GM23338 (cell line): Measurements from ENCODE around the gene PTPN13. TPM values are rescaled to one million over a fixed set of nuclear protein-coding genes. Genes with fewer than 3 reads are reported as not detected.

Source experiments
- ATAC-seq: fragments of 200-7000 bp; cut with Tn5 transposase; 3 replicates; pipeline ENCODE4 v1.9.1; 2020
- DNase-seq: peaks from one replicate; pipeline ENCODE4 v3.0.0-alpha.2; 2015; ENCODE audit warnings: low spot score
- H2AFZ ChIP-seq: fragments of 200-600 bp; sonication (generic); 2 replicates; pipeline ENCODE4 v1.8.0; 2016; ENCODE audit warnings: antibody characterized with exemption, mild to moderate bottlenecking, moderate library complexity
- H3F3A ChIP-seq: fragments of 200-600 bp; sonication (generic); replicated peaks from 2 replicates; pipeline ENCODE4 v1.8.0; 2017; ENCODE audit warnings: antibody characterized with exemption, mixed run types, low read depth
- H3K27ac ChIP-seq: fragments of 200-600 bp; sonication (generic); 2 replicates; pipeline ENCODE4 v1.6.1; 2016; ENCODE audit warnings: low read depth
- H3K27me3 ChIP-seq: fragments of 200-600 bp; sonication (generic); 2 replicates; pipeline ENCODE4 v1.8.0; 2016; ENCODE audit warnings: mild to moderate bottlenecking, mixed run types, moderate library complexity; ENCODE audit not compliant: insufficient read depth
- H3K36me3 ChIP-seq: fragments of 200-600 bp; sonication (generic); 2 replicates; pipeline ENCODE4 v1.8.0; 2016; ENCODE audit warnings: mild to moderate bottlenecking; ENCODE audit not compliant: insufficient read depth
- H3K4me1 ChIP-seq: fragments of 200-600 bp; sonication (generic); 2 replicates; pipeline ENCODE4 v1.8.0; 2016; ENCODE audit warnings: mild to moderate bottlenecking, moderate library complexity; ENCODE audit not compliant: insufficient read depth
- H3K4me2 ChIP-seq: fragments of 200-600 bp; sonication (generic); 2 replicates; pipeline ENCODE4 v1.7.1; 2017; ENCODE audit warnings: mixed run types
- H3K4me3 ChIP-seq: fragments of 200-600 bp; sonication (generic); 2 replicates; pipeline ENCODE4 v1.6.1; 2016; ENCODE audit warnings: mixed run types
- H3K79me2 ChIP-seq: fragments of 200-600 bp; sonication (generic); replicated peaks from 2 replicates; pipeline ENCODE4 v1.8.0; 2017; ENCODE audit warnings: mild to moderate bottlenecking; ENCODE audit not compliant: insufficient read depth
- H3K9me2 ChIP-seq: fragments of 200-600 bp; sonication (generic); 2 replicates; pipeline ENCODE4 v1.8.0; 2017; ENCODE audit not compliant: insufficient read depth
- H4K20me1 ChIP-seq: fragments of 200-600 bp; sonication (generic); replicated peaks from 2 replicates; pipeline ENCODE4 v1.8.0; 2017; ENCODE audit warnings: mild to moderate bottlenecking; ENCODE audit not compliant: insufficient read depth
- H3K27ac Mint-ChIP-seq: 2 replicates; pipeline ENCODE4 v1.8.0; 2020; ENCODE audit warnings: inconsistent platforms, mild to moderate bottlenecking, moderate library complexity, mixed read lengths
- H3K27me3 Mint-ChIP-seq: 3 replicates; pipeline ENCODE4 v1.8.0; 2022; ENCODE audit warnings: low read depth, mild to moderate bottlenecking, moderate library complexity, mixed read lengths, inconsistent platforms; ENCODE audit not compliant: insufficient read depth, poor library complexity
- H3K36me3 Mint-ChIP-seq: 3 replicates; pipeline ENCODE4 v1.8.0; 2021; ENCODE audit warnings: low read depth, mild to moderate bottlenecking, inconsistent platforms, moderate library complexity, mixed read lengths
- H3K4me1 Mint-ChIP-seq: 3 replicates; pipeline ENCODE4 v1.8.0; 2020; ENCODE audit warnings: mild to moderate bottlenecking, inconsistent platforms, mixed read lengths
- H3K4me3 Mint-ChIP-seq: 3 replicates; pipeline ENCODE4 v1.8.0; 2021; ENCODE audit warnings: moderate library complexity, mild to moderate bottlenecking, inconsistent platforms, mixed read lengths
- H3K9me3 Mint-ChIP-seq: 3 replicates; pipeline ENCODE4 v1.8.0; 2020; ENCODE audit warnings: moderate library complexity, mild to moderate bottlenecking, inconsistent platforms, mixed read lengths
- CREB1 ChIP-seq: fragments of 250-450 bp; sonication (Bioruptor Pico); IDR thresholded peaks from 2 replicates; pipeline ENCODE4 v1.5.0; 2020; ENCODE audit warnings: low read depth, mild to moderate bottlenecking, moderate library complexity
- ETS1 ChIP-seq: IDR thresholded peaks from 2 replicates; pipeline ENCODE4 v1.6.1; 2016; ENCODE audit warnings: antibody characterized with exemption
- NANOG ChIP-seq: IDR thresholded peaks from 2 replicates; pipeline ENCODE4 v1.6.1; 2016; ENCODE audit warnings: antibody characterized with exemption, borderline replicate concordance
- POLR2AphosphoS5 ChIP-seq: IDR thresholded peaks from 2 replicates; pipeline ENCODE4 v1.6.1; 2016; ENCODE audit warnings: antibody characterized with exemption, low read depth
- REST ChIP-seq: IDR thresholded peaks from one replicate; pipeline ENCODE4 v1.6.1; 2018; ENCODE audit warnings: antibody characterized with exemption; ENCODE audit not compliant: unreplicated experiment
- ZNF331 ChIP-seq: fragments of 250-450 bp; sonication (Bioruptor Pico); IDR thresholded peaks from 2 replicates; pipeline ENCODE4 v1.5.0; 2020; ENCODE audit warnings: low read depth, mild to moderate bottlenecking, moderate library complexity
- polyA plus RNA-seq: library from polyadenylated mRNA; unstranded; fragments of >200 nt; fragmentation: Nextera tagmentation; extraction: Ambion mirVana; gene quantifications from 2 replicates; pipeline ENCODE4 v1.2.1, GENCODE V29; 2016
- total RNA-seq: library from RNA; depleted of rRNA; stranded (reverse); fragments of >200 nt; shearing (Covaris generic); gene quantifications from 2 replicates; pipeline ENCODE4 v1.2.3, GENCODE V29; 2014

PTPN13 gene
- total and polyA plus RNA-seq, 2 experiments from 2014 or later = 12.6 to 49.9 TPM

- Histone ChIP-seq H3K9me2 (no peaks in the 10 kb centered on the region), H3K36me3 (no peaks in the 10 kb centered on the region), H3K79me2 (peaks cover 84% of the 10 kb centered on the region), H2AFZ (no peak overlapping the region), H3F3A (no peaks in the 10 kb centered on the region), H3K4me3 (no peak overlapping the region), H3K27ac (no peak overlapping the region), H3K27me3 (no peaks in the 10 kb centered on the region), H4K20me1 (peaks cover 5% of the 10 kb centered on the region; the same call in 1 of the 2 replicates), H3K4me1 (no peaks in the 10 kb centered on the region), H3K4me2 (no peak overlapping the region)
- TF ChIP-seq CREB1 (no peak), REST (no peak), NANOG (no peak), ETS1 (no peak), ZNF331 (CRISPR knock-in tag) (no peak)
- H3K36me3 Mint-ChIP-seq = peaks cover 7% of the 10 kb centered on the region; the same call in 2 of the 3 replicates
- H3K9me3 Mint-ChIP-seq = peaks cover 3% of the 10 kb centered on the region; the same call in 2 of the 3 replicates
- H3K27ac Mint-ChIP-seq = no peak overlapping the region
- no peak for DNase-seq
- no peak overlapping the region for H3K4me3 Mint-ChIP-seq
- no peak for ATAC-seq
- no peaks in the 10 kb centered on the region for H3K27me3 Mint-ChIP-seq
- peaks cover 8% of the 10 kb centered on the region; the same call in 2 of the 3 replicates for H3K4me1 Mint-ChIP-seq
These were observed 19.6 kb downstream of the PTPN13 start for GRCh38 chr4:86613734-86614133.

GRCh38 chr4:86614865-86615264, 20.8 kb downstream of the PTPN13 start:
- Histone ChIP-seq H3K36me3 (no peaks in the 10 kb centered on the region), H4K20me1 (peaks cover 5% of the 10 kb centered on the region; the same call in 1 of the 2 replicates), H3K4me3 (no peak overlapping the region), H3K27me3 (no peaks in the 10 kb centered on the region), H3K79me2 (peaks cover 84% of the 10 kb centered on the region), H3K9me2 (no peaks in the 10 kb centered on the region), H3K27ac (no peak overlapping the region), H3F3A (no peaks in the 10 kb centered on the region), H3K4me2 (no peak overlapping the region), H2AFZ (no peak overlapping the region), H3K4me1 (peaks cover 6% of the 10 kb centered on the region; the same call in 1 of the 2 replicates)
- Mint-ChIP-seq H3K27ac (no peak overlapping the region), H3K27me3 (no peaks in the 10 kb centered on the region), H3K36me3 (peaks cover 10% of the 10 kb centered on the region; the same call in 2 of the 3 replicates), H3K4me1 (peaks cover 14% of the 10 kb centered on the region; the same call in 2 of the 3 replicates), H3K4me3 (no peak overlapping the region), H3K9me3 (peaks cover 6% of the 10 kb centered on the region; the same call in 2 of the 3 replicates)
- TF ChIP-seq REST = no peak
- no peak for TF ChIP-seq NANOG
- no peak for TF ChIP-seq POLR2AphosphoS5
- no peak for ATAC-seq
- DNase-seq = no peak
